SK-N-SH (cell line): Measurements from ENCODE around the gene GOT1.

Experiments used
- CHD2 ChIP-seq: fragments of 150-350 bp; IDR thresholded peaks from 2 replicates; pipeline ENCODE4 v1.6.1; 2018; ENCODE audit warnings: low read length; ENCODE audit not compliant: partially characterized antibody
- EP300 ChIP-seq, 2 experiments: IDR thresholded peaks; 2 replicates each; pipeline versions ENCODE4 v1.4.0 to v1.6.1; 2012; ENCODE audit warnings: borderline replicate concordance in 1 of 2, low read depth in 1 of 2, low read length in 1 of 2
- POLR2AphosphoS5 ChIP-seq: IDR thresholded peaks from 2 replicates; pipeline ENCODE4 v1.6.1; 2012; ENCODE audit warnings: low read depth, low read length
- TAF1 ChIP-seq: IDR thresholded peaks from 2 replicates; pipeline ENCODE4 v1.6.1; 2012; ENCODE audit warnings: low read depth, mild to moderate bottlenecking, low read length, moderate library complexity, borderline replicate concordance
- TF ChIP-seq, protein P1 (sequence below): IDR thresholded peaks from 2 replicates; pipeline ENCODE4 v1.6.1; 2012; ENCODE audit warnings: mild to moderate bottlenecking, low read depth, low read length, moderate library complexity
- TF ChIP-seq, protein P2 (sequence below): fragments of 200-600 bp; sonication (generic); IDR thresholded peaks from 2 replicates; pipeline ENCODE4 v1.6.1; 2017; ENCODE audit warnings: antibody characterized with exemption, mild to moderate bottlenecking, moderate library complexity

DNA sequence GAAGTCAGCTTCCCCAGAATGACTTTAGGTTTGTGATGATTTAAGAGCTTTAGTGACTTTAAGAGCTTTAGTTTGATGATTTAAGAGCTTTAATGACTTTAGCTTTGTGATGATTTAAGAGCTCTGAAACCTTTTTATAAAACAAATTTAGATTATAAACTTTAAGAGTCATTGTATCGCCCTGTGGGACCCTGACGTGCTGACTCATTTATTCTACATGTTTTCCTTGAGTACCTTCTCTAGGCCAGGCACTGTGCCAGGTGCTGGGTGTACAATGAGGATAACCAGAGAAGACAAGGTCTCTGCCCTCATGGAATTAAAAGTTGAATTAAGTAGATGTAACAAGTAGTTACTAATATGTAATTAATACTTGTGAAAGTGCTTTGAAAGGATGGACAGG, 55.9 kb downstream of the GOT1 start:
- TF ChIP-seq, protein P1, sequence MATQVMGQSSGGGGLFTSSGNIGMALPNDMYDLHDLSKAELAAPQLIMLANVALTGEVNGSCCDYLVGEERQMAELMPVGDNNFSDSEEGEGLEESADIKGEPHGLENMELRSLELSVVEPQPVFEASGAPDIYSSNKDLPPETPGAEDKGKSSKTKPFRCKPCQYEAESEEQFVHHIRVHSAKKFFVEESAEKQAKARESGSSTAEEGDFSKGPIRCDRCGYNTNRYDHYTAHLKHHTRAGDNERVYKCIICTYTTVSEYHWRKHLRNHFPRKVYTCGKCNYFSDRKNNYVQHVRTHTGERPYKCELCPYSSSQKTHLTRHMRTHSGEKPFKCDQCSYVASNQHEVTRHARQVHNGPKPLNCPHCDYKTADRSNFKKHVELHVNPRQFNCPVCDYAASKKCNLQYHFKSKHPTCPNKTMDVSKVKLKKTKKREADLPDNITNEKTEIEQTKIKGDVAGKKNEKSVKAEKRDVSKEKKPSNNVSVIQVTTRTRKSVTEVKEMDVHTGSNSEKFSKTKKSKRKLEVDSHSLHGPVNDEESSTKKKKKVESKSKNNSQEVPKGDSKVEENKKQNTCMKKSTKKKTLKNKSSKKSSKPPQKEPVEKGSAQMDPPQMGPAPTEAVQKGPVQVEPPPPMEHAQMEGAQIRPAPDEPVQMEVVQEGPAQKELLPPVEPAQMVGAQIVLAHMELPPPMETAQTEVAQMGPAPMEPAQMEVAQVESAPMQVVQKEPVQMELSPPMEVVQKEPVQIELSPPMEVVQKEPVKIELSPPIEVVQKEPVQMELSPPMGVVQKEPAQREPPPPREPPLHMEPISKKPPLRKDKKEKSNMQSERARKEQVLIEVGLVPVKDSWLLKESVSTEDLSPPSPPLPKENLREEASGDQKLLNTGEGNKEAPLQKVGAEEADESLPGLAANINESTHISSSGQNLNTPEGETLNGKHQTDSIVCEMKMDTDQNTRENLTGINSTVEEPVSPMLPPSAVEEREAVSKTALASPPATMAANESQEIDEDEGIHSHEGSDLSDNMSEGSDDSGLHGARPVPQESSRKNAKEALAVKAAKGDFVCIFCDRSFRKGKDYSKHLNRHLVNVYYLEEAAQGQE, result no peak
- TF ChIP-seq CHD2, result no peak
- no peak for TF ChIP-seq POLR2AphosphoS5
- TF ChIP-seq, protein P2, sequence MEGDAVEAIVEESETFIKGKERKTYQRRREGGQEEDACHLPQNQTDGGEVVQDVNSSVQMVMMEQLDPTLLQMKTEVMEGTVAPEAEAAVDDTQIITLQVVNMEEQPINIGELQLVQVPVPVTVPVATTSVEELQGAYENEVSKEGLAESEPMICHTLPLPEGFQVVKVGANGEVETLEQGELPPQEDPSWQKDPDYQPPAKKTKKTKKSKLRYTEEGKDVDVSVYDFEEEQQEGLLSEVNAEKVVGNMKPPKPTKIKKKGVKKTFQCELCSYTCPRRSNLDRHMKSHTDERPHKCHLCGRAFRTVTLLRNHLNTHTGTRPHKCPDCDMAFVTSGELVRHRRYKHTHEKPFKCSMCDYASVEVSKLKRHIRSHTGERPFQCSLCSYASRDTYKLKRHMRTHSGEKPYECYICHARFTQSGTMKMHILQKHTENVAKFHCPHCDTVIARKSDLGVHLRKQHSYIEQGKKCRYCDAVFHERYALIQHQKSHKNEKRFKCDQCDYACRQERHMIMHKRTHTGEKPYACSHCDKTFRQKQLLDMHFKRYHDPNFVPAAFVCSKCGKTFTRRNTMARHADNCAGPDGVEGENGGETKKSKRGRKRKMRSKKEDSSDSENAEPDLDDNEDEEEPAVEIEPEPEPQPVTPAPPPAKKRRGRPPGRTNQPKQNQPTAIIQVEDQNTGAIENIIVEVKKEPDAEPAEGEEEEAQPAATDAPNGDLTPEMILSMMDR, result no peak
- no peak for TF ChIP-seq TAF1
- TF ChIP-seq EP300 (IDR thresholded peaks at IDR 0.05; ENCODE audit: borderline replicate concordance in 1 of 2, low read depth in 1 of 2, low read length in 1 of 2), result no peak
